Measurements from ENCODE around the gene RREB1.

DNA sequence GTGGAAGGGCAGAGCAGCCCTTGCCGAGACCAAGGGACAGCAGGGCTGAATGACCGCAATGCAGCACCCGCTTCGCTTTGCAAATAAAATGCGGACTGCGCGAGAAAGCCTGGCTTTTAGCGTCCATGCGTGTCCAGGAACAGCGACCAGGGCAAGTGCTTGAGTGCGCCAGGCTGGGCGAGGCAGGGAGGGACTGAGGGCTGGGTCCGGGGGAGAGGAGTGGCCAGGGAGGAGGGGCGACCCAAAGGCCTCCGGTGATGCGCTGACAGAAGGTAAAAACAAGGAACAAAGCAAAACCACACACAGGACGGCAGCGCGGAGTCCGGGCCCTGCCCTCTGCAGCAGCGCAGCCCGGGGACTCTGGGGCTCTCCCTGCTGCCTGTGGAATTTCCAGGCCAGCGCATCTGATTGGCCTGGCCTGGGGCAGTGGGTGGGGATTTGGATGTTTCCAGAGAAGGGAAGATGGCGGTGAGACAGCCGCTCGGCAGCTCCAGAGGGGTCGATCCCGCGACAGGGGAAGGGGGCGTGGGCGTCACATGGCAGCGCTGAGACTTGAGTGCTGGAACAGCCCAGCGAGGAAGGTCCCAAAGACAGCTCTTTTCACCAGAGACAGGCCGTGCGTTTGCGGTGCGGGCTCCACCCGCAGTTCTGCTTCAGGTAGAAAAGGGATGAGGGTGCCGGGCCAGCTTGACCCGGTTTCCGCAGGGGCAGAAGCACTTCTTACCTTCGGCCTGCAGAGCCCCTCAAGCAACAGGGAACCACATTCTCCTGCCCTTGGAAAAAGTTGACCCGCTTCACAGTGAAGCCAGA lies 153.5 kb downstream of the RREB1 start:
- TF ChIP-seq, protein P1, sequence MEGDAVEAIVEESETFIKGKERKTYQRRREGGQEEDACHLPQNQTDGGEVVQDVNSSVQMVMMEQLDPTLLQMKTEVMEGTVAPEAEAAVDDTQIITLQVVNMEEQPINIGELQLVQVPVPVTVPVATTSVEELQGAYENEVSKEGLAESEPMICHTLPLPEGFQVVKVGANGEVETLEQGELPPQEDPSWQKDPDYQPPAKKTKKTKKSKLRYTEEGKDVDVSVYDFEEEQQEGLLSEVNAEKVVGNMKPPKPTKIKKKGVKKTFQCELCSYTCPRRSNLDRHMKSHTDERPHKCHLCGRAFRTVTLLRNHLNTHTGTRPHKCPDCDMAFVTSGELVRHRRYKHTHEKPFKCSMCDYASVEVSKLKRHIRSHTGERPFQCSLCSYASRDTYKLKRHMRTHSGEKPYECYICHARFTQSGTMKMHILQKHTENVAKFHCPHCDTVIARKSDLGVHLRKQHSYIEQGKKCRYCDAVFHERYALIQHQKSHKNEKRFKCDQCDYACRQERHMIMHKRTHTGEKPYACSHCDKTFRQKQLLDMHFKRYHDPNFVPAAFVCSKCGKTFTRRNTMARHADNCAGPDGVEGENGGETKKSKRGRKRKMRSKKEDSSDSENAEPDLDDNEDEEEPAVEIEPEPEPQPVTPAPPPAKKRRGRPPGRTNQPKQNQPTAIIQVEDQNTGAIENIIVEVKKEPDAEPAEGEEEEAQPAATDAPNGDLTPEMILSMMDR (tag by site-specific recombination; IDR thresholded peaks at IDR 0.05) = no peak
- TF ChIP-seq ZBTB1 (tag by site-specific recombination; IDR thresholded peaks at IDR 0.05) = no peak
- no peak for TF ChIP-seq SETDB1 (IDR thresholded peaks at IDR 0.05; ENCODE audit: insufficient read length, low read length)
- TF ChIP-seq ZSCAN5A (tag by site-specific recombination; IDR thresholded peaks at IDR 0.05) = no peak
- TF ChIP-seq ZSCAN30 (tag by site-specific recombination; IDR thresholded peaks at IDR 0.05) = no peak
